ENCODE results near the gene SSR2.

GRCh38 chr1:155990005-155990739, 30.6 kb downstream of the SSR2 start:
- TF ChIP-seq CTCF (conservative IDR thresholded peaks at IDR 0.05 in 1 of 2, IDR thresholded peaks at IDR 0.05 in 1 of 2; ENCODE audit: extremely low read depth in 1 of 2, insufficient read depth in 1 of 2, low read depth in 1 of 2, low read length in 2 of 2) = no peak
- no peak for TF ChIP-seq EZH2 (IDR thresholded peaks at IDR 0.05; ENCODE audit: borderline replicate concordance, low read length)
